Activated effector memory CD4-positive, alpha-beta T cell treated with anti-CD3 and anti-CD28 coated beads, Interleukin-2, amount 50 U/mL, for 16 hours (primary cell): ENCODE results near the gene KIAA1328.
"Not testable (repeated sequence)": the region's sequence is repeated elsewhere in the genome, so short reads cannot be mapped to it uniquely, and the experiment has no call there.

ENCODE experiments used
- DNase-seq: peaks from one replicate; pipeline ENCODE4 v3.0.0-alpha.2; 2020

The KIAA1328 gene

GRCh38 chr18:37162551-37162950 is 333.6 kb downstream of the KIAA1328 start:
- no peak for DNase-seq

- no peak for DNase-seq
Observed at GRCh38 chr18:37163119-37163518, 334.2 kb downstream of the KIAA1328 start.

- no peak for DNase-seq
Observed at GRCh38 chr18:37166491-37166890, 337.6 kb downstream of the KIAA1328 start.

- not testable (repeated sequence) for DNase-seq
Observed at GRCh38 chr18:37166966-37167365, 338.0 kb downstream of the KIAA1328 start.

- no peak for DNase-seq
Observed at GRCh38 chr18:37170984-37171383, 342.1 kb downstream of the KIAA1328 start.

DNA sequence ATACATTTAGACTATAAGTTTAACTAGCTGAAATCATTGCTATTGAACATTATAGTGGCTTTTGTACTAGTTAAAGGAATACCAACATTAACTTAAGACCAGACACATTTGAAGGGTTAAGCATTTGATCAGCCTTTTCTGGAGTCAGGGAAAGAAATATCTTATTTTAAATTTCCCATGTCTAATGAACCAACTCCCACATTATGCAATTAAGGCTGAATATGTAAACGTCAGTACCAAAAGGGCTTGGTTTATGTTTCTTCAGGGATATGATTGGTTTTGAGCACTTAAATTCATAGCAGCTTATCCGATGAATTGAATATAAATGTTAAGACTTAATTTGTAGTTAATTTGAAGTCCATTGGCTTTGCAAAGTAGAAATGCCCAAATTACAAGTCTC is 344.5 kb downstream of the KIAA1328 start:
- no peak for DNase-seq

GRCh38 chr18:37175727-37176620 is 347.0 kb downstream of the KIAA1328 start:
- DNase-seq = no peak

DNA sequence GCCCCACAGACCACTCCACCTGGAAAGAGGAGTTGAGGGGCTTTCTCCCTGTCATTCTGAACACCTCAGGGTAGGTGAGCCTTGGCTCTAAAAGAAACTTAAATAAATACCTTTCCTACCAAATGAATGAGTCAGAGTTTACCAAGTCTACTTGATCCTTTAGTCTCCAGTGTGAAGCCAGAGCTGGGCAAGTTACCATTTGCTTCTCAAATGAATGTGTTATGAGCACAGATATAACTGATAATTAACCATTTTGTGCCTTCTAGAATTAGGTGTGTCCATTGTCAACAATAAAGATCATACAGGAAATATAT is 347.7 kb downstream of the KIAA1328 start:
- DNase-seq = no peak

- no peak for DNase-seq
Observed at GRCh38 chr18:37179384-37179783, 350.5 kb downstream of the KIAA1328 start.

DNA sequence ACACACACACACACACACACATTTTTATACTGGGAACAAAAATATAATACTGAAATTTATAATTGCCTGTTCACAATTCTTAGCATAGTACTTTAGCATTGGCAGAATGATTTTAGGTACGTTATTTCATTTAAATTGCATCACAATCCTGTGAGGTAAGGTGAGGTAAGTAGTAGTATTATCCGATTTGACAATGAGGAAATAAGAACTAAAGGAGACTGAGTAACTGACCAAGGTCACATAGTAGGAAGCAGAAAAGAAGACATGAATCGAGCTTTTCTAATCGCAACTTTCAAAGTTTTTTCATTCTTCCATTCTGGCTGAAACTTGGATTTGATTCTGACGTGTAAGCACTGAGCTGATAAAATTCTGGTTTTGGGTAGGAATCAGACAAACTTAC is 351.2 kb downstream of the KIAA1328 start:
- DNase-seq = no peak

GRCh38 chr18:37182340-37183135 is 353.6 kb downstream of the KIAA1328 start:
- DNase-seq = no peak

- no peak for DNase-seq
Observed at GRCh38 chr18:37184209-37184868, 355.4 kb downstream of the KIAA1328 start.

- no peak for DNase-seq
Observed at GRCh38 chr18:37188016-37188791, 359.3 kb downstream of the KIAA1328 start.

DNA sequence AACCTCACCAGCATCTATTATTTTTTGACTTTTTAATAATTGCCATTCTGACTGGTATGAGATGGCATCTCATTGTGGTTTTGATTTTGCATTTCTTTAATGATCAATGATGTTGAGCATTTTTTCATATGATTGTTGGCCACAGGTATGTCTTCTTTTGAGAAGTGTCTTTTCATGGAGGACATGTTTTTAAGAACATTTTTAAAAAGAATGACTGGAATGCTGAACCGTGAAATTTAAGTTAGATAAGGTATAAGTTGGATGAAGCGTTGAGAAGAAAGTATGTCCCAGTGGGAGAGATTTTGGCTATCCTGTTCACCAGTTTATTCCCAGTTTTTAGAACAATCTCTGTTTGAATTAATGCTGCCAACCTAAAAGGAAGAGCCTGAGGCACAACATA is 370.8 kb downstream of the KIAA1328 start:
- no peak for DNase-seq

DNA sequence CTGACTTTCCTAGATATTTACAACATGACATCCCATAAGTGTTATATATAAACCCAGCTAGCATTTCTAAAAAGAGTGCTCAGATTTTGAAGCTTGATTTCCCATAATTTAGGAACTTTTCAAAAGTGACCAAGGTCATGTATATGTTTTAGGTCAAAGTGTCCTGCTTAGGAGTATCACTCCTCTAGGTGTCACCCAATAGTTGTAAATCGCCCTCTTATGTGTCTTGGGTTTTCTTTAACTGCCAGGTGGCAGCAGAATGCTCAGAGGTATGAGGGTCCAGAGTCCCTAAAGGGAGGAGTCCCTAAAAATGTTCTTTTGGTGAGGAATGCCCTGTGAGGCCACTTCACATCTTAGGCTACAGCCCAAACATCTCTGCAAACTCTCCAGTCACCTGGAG is 378.4 kb downstream of the KIAA1328 start:
- DNase-seq = no peak

DNA sequence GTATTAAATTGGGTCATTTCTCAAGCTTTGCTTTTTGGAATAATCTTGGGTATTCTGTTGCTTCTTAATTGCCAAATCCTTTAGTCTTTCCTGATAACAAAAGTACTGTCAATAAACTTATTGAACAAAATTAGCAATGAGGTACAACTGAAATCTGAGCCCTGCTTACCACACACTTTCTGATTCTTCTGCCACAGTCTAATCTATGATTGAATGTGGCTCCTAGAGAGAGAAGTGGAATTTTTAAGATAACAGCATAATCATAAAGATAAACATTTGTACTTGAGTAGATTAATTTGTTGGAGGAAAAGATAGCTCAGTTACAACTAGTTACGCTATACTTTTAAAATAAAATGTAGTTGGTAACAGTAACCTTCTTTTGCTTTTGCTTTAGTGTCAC is 381.9 kb downstream of the KIAA1328 start:
- DNase-seq = no peak

GRCh38 chr18:37218022-37218590 is 389.2 kb downstream of the KIAA1328 start:
- no peak for DNase-seq

DNA sequence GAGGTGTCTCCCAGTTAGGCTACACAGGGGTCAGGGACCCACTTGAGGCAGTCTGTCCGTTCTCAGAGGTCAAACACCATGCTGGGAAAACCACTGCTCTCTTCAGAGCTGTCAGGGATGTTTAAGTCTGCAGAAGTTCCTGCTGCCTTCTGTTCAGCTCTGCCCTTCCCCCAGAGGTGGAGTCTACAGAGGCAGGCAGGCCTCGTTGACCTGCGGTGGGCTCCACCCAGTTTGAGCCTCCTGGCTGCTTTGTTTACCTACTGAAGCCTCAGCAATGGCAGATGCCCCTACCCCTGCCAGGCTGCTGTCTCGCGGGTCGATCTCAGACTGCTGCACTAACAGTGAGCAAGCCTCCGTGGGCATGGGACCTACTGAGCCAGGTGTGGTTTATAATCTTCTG is 390.3 kb downstream of the KIAA1328 start:
- DNase-seq = no peak

DNA sequence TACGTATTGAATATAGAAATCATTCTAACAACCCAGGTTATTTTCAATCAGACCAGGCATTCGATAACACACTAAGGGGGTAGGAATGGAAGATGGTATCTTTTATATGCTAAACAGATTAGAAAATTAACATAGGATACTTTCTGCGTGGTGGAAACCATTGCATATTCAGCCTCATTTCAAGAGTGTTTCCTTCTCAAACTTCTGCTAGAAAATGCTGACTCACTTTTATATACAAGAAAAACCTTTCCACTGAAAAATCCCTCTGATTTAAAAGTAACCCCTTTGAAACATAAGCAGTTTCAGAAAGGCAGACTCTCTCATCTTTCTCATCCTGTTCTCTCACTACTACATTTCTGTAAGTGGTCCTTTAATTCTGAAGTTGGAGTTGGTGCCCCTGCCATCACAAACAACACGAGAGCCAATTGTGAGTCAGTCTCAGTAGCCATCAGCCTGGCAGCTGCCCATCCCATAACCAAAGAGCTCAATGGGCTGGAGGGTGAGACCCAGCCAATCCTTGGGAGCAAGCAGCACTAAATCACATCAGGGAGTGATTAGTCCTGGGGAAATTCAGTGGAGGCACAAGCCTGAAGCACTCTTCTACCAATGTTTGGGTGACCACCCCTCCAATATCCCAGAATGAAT is 393.5 kb downstream of the KIAA1328 start:
- DNase-seq = no peak

DNA sequence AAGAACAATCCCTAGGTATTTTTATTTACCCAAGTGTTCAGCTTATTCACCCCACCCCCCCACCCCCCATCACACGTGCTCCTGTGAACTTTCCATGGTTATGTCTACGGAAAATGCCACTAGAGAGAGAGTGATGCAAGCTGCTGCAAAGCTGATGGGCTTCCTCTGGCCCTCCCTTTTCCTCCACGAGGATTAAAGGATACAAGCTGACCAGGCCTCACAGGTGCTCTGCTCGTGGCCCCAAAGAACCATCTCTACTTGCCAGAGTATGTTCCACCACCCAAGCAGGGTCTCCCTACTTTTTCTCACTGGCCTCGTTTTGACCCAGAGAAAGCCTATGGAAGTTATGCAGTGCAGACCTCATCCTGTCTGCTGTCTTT is 394.1 kb downstream of the KIAA1328 start:
- no peak for DNase-seq

DNA sequence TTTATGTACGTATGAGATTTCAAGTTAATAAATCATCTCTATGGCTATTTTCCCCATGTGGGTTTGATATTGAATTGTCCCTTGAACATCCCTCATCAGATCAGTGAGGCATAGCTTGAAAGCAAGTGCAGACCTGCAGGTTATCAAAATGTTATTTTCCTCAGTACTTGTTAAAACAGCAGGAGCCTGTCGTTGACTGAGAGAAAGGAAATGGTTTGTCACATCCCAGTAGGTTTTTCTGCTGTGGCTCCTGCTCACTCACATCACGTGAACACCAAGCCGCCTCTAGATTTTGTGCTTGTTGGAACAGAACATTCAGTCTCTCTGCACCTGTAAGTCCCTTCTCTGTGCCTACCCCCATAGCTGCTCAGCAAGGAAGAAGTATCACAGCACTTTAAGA is 396.4 kb downstream of the KIAA1328 start:
- DNase-seq = no peak

DNA sequence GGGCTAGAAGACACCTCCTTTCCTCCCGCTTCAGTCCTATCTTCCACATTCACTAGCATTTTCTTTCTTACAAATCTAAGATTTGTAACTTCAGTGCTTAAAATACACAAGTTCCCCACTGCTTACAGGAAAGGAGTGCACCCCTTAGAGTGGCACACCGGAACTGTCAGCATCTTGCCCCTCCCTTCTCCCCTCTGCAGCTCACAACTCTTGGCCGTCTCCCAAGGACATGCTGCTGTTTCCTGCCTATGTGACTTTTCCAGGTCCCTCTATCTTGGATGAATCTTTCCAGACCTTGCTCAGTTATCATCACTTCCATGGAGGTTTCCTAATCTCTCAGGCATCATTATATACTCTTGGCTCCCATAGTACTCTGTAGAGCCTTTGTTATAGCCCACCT is 401.8 kb downstream of the KIAA1328 start:
- DNase-seq = no peak
